H1 (cell line): ENCODE data around the gene UFD1. TPM values are rescaled to one million over a fixed set of nuclear protein-coding genes. Genes with fewer than 3 reads are reported as not detected.

ENCODE experiments used
- CTCF ChIA-PET: fragments of 300-600 bp; sonication (Branson Sonifier 250); formaldehyde crosslinking; loops from one replicate; lab custom pipeline; 2021; ENCODE audit not compliant: partially characterized antibody; lab: Charles Lee
- POLR2A ChIA-PET: fragments of 300-600 bp; sonication (Branson Sonifier 250); formaldehyde crosslinking; loops from one replicate; lab custom pipeline; 2021; ENCODE audit warnings: inconsistent platforms; ENCODE audit not compliant: partially characterized antibody; lab: Charles Lee
- DNase-seq, 2 experiments: peaks; one replicate each; pipeline versions ENCODE4 v3.0.0 to v3.0.0-alpha.2; 2010 to 2022; ENCODE audit warnings: low spot score in 2 of 2, low read depth in 1 of 2, mixed read lengths in 1 of 2
- FAIRE-seq: peaks from 2 replicates; lab custom pipeline; 2011; peaks lifted over from hg19 to GRCh38; lab: Jason Lieb, UNC
- H2AFZ ChIP-seq: 2 replicates; pipeline ENCODE4 v1.8.1; 2012; ENCODE audit warnings: low read length, inconsistent platforms
- H2AK5ac ChIP-seq: 2 replicates; pipeline ENCODE4 v1.6.1; 2013; ENCODE audit warnings: low read depth, low read length
- H2BK120ac ChIP-seq: replicated peaks from 2 replicates; pipeline ENCODE3; 2013; ENCODE audit warnings: low read depth, low read length, inconsistent platforms
- H2BK12ac ChIP-seq: 2 replicates; pipeline ENCODE4 v1.6.1; 2013; ENCODE audit warnings: low read depth, low read length
- H2BK15ac ChIP-seq: 2 replicates; pipeline ENCODE4 v1.6.1; 2013; ENCODE audit warnings: low read length
- H2BK20ac ChIP-seq: 2 replicates; pipeline ENCODE4 v1.6.1; 2013; ENCODE audit warnings: low read length
- H2BK5ac ChIP-seq: 2 replicates; pipeline ENCODE4 v1.6.1; 2013; ENCODE audit warnings: low read depth, low read length
- H3K14ac ChIP-seq: 2 replicates; pipeline ENCODE4 v1.6.1; 2013; ENCODE audit warnings: inconsistent platforms; ENCODE audit not compliant: insufficient read length
- H3K18ac ChIP-seq: 2 replicates; pipeline ENCODE4 v1.6.1; 2013; ENCODE audit warnings: low read length; ENCODE audit errors: extremely low read depth
- H3K23ac ChIP-seq: 2 replicates; pipeline ENCODE4 v1.6.1; 2013; ENCODE audit warnings: inconsistent platforms; ENCODE audit not compliant: insufficient read length
- H3K23me2 ChIP-seq: 2 replicates; pipeline ENCODE4 v1.6.1; 2013; ENCODE audit warnings: low read depth, low read length
- H3K27ac ChIP-seq: 2 replicates; pipeline ENCODE4 v1.6.1; 2011; ENCODE audit warnings: low read depth, low read length, inconsistent platforms
- H3K27me3 ChIP-seq, 4 experiments: replicated peaks in 1 of 4; 1 replicate in 1 of 4; 2 replicates in 3 of 4; pipeline versions ENCODE4 v1.6.1 to v1.8.1; 2011 to 2013; ENCODE audit warnings: low read length in 3 of 4, mild to moderate bottlenecking in 3 of 4, inconsistent platforms in 2 of 4, mixed read lengths in 2 of 4, moderate library complexity in 1 of 4; ENCODE audit not compliant: control insufficient read depth in 3 of 4, insufficient read depth in 3 of 4; ENCODE audit errors: extremely low read depth in 1 of 4
- H3K36me3 ChIP-seq, 4 experiments: 2 replicates each; pipeline versions ENCODE4 v1.6.1 to v1.8.1; 2011 to 2013; ENCODE audit warnings: mild to moderate bottlenecking in 4 of 4, low read length in 3 of 4, moderate library complexity in 2 of 4, control low read depth in 1 of 4, inconsistent platforms in 1 of 4; ENCODE audit not compliant: insufficient read depth in 4 of 4, control insufficient read depth in 2 of 4
- H3K4ac ChIP-seq: replicated peaks from 2 replicates; pipeline ENCODE3; 2013; ENCODE audit warnings: low read length, low read depth, mixed read lengths, inconsistent platforms; ENCODE audit not compliant: insufficient read length
- H3K4me1 ChIP-seq, 4 experiments: replicated peaks in 1 of 4; 1 replicate in 1 of 4; 2 replicates in 3 of 4; pipeline versions ENCODE4 v1.6.1 to v1.8.1; 2011 to 2013; ENCODE audit warnings: low read length in 3 of 4, inconsistent platforms in 2 of 4, mixed read lengths in 1 of 4; ENCODE audit not compliant: insufficient read depth in 4 of 4, control insufficient read depth in 3 of 4
- H3K4me2 ChIP-seq, 2 experiments: 2 replicates each; pipeline versions ENCODE4 v1.6.1 to v1.8.1; 2011 to 2013; ENCODE audit warnings: low read depth in 2 of 2, low read length in 2 of 2, control low read depth in 1 of 2, inconsistent platforms in 1 of 2, mild to moderate bottlenecking in 1 of 2; ENCODE audit not compliant: insufficient read depth in 1 of 2
- H3K4me3 ChIP-seq, 4 experiments: fragments of 200-600, 300-600 bp in 1 of 4; sonication (generic), shearing (Covaris generic), sonication (Bioruptor Twin) in 1 of 4; 2 replicates each; pipeline versions ENCODE4 v1.5.1 to v1.8.1; 2011 to 2016; ENCODE audit warnings: low read length in 4 of 4, low read depth in 3 of 4, control low read depth in 2 of 4, inconsistent platforms in 2 of 4, mild to moderate bottlenecking in 2 of 4, mixed read lengths in 1 of 4, moderate library complexity in 1 of 4; ENCODE audit not compliant: insufficient read depth in 2 of 4; ENCODE audit errors: extremely low read depth in 1 of 4
- H3K56ac ChIP-seq: replicated peaks from 2 replicates; pipeline ENCODE3; 2013; ENCODE audit warnings: low read depth, mild to moderate bottlenecking, mixed read lengths, low read length, inconsistent platforms; ENCODE audit not compliant: insufficient read length
- H3K79me1 ChIP-seq: 2 replicates; pipeline ENCODE4 v1.6.1; 2013; ENCODE audit warnings: low read depth, low read length, control low read depth
- H3K79me2 ChIP-seq, 2 experiments: 2 replicates each; pipeline versions ENCODE4 v1.6.1 to v1.8.1; 2012 to 2013; ENCODE audit warnings: low read length in 2 of 2, mild to moderate bottlenecking in 2 of 2, inconsistent platforms in 1 of 2; ENCODE audit not compliant: insufficient read depth in 2 of 2, control insufficient read depth in 1 of 2
- H3K9ac ChIP-seq, 4 experiments: replicated peaks in 1 of 4; 1 replicate in 1 of 4; 2 replicates in 3 of 4; pipeline versions ENCODE4 v1.6.1 to v1.8.1; 2011 to 2013; ENCODE audit warnings: low read depth in 3 of 4, low read length in 3 of 4, control low read depth in 2 of 4, mild to moderate bottlenecking in 2 of 4, moderate library complexity in 2 of 4, inconsistent platforms in 1 of 4; ENCODE audit errors: extremely low read depth in 1 of 4
- H3K9me3 ChIP-seq, 2 experiments: 2 replicates each; pipeline versions ENCODE4 v1.6.1 to v1.8.1; 2012 to 2013; ENCODE audit warnings: mild to moderate bottlenecking in 2 of 2, moderate library complexity in 2 of 2, control low read depth in 1 of 2, inconsistent platforms in 1 of 2, low read depth in 1 of 2, low read length in 1 of 2, mixed read lengths in 1 of 2; ENCODE audit not compliant: insufficient read depth in 2 of 2
- H4K20me1 ChIP-seq, 2 experiments: replicated peaks in 1 of 2; 2 replicates each; pipeline versions ENCODE3 to v1.8.1; 2011 to 2013; ENCODE audit warnings: inconsistent platforms in 2 of 2, low read length in 2 of 2, mild to moderate bottlenecking in 1 of 2; ENCODE audit not compliant: insufficient read depth in 2 of 2, control insufficient read depth in 1 of 2
- H4K5ac ChIP-seq: 2 replicates; pipeline ENCODE4 v1.6.1; 2013; ENCODE audit warnings: low read length, low read depth, mixed read lengths, inconsistent platforms; ENCODE audit not compliant: insufficient read length
- H4K8ac ChIP-seq: 2 replicates; pipeline ENCODE4 v1.8.0; 2013; ENCODE audit warnings: mild to moderate bottlenecking, moderate library complexity, low read length, inconsistent platforms; ENCODE audit not compliant: insufficient read depth; ENCODE audit errors: extremely low read depth
- H4K91ac ChIP-seq: replicated peaks from 2 replicates; pipeline ENCODE3; 2013; ENCODE audit warnings: low read length, mixed read lengths, inconsistent platforms; ENCODE audit not compliant: insufficient read length
- ATF3 ChIP-seq: IDR thresholded peaks from 2 replicates; pipeline ENCODE4 v1.6.1; 2011; ENCODE audit warnings: low read depth, mild to moderate bottlenecking, low read length; ENCODE audit not compliant: insufficient read depth
- EGR1 ChIP-seq: IDR thresholded peaks from 2 replicates; pipeline ENCODE4 v1.6.1; 2011; ENCODE audit warnings: low read depth, low read length, borderline replicate concordance
- EP300 ChIP-seq, 2 experiments: IDR thresholded peaks; 1 replicate in 1 of 2; 2 replicates in 1 of 2; pipeline ENCODE4 v1.6.1; 2011 to 2012; ENCODE audit warnings: low read depth in 2 of 2, low read length in 2 of 2, mild to moderate bottlenecking in 2 of 2, borderline replicate concordance in 1 of 2, inconsistent platforms in 1 of 2, moderate library complexity in 1 of 2
- GABPA ChIP-seq: IDR thresholded peaks from 2 replicates; pipeline ENCODE4 v1.6.1; 2011; ENCODE audit warnings: mild to moderate bottlenecking, low read length, moderate library complexity, borderline replicate concordance; ENCODE audit not compliant: insufficient read depth
- PHF8 ChIP-seq: fragments of 200-600 bp; sonication (generic); conservative IDR thresholded peaks from 2 replicates; pipeline ENCODE4 v1.7.1; 2012; ENCODE audit warnings: low read depth, mild to moderate bottlenecking, inconsistent platforms, low read length, moderate library complexity
- POLR2A ChIP-seq, 2 experiments: IDR thresholded peaks; 1 replicate in 1 of 2; 2 replicates in 1 of 2; pipeline ENCODE4 v1.6.1; 2011; ENCODE audit warnings: low read depth in 2 of 2, low read length in 2 of 2, mild to moderate bottlenecking in 2 of 2; ENCODE audit errors: control extremely low read depth in 1 of 2
- POLR2AphosphoS5 ChIP-seq: IDR thresholded peaks from 2 replicates; pipeline ENCODE4 v1.6.1; 2011; ENCODE audit warnings: low read depth, low read length
- RAD21 ChIP-seq, 2 experiments: IDR thresholded peaks in 1 of 2; conservative IDR thresholded peaks in 1 of 2; 2 replicates each; pipeline ENCODE4 v1.6.1; 2011; ENCODE audit warnings: low read depth in 2 of 2, low read length in 2 of 2, improper control_type of control experiment in 1 of 2, inconsistent platforms in 1 of 2, mild to moderate bottlenecking in 1 of 2, moderate library complexity in 1 of 2
- WGBS, 2 experiments: shearing (Covaris generic) in 1 of 2; methylation state at CpG; one replicate each; pipeline versions ENCODE4 v1.1.6 to v1.1.7; 2013 to 2015; ENCODE audit warnings: low lambda C conversion rate in 2 of 2, mixed read lengths in 2 of 2, inconsistent platforms in 1 of 2, low coverage in 1 of 2, missing lambda C conversion rate in 1 of 2; ENCODE audit not compliant: insufficient replicate concordance in 2 of 2, insufficient coverage in 1 of 2, insufficient read length in 1 of 2; ENCODE audit errors: extremely low coverage in 1 of 2, missing lambda C conversion rate in 1 of 2; 5-methylcytosine and 5-hydroxymethylcytosine counted together
- long read RNA-seq, 2 experiments: library from RNA in 1 of 2; library from capped mRNA in 1 of 2; stranded (forward); transcript quantifications; one replicate each; pipeline ENCODE4 v2.0.0, GENCODE V29; 2021; ENCODE audit warnings: inconsistent platforms in 1 of 2
- polyA minus RNA-seq, 3 experiments: library from RNA; depleted of rRNA, polyadenylated mRNA; stranded (reverse); fragments of >200 nt; gene quantifications; 1 replicate in 2 of 3; 2 replicates in 1 of 3; pipeline ENCODE4 v1.2.3, GENCODE V29; 2011
- polyA plus RNA-seq, 7 experiments: library from polyadenylated mRNA; depleted of rRNA in 3 of 7; stranded (reverse) in 5 of 7; unstranded in 2 of 7; fragments of >200 nt in 5 of 7; fragments of 200-250 nt in 2 of 7; gene quantifications; 1 replicate in 5 of 7; 2 replicates in 1 of 7; 4 replicates in 1 of 7; pipeline versions ENCODE4 v1.2.1 to v1.2.3, GENCODE V29; 2011 to 2013; ENCODE audit warnings: missing spikeins in 2 of 7, mixed read lengths in 2 of 7
- total RNA-seq: library from RNA; stranded (reverse); fragmentation: NEBNext Ultra II Directional; extraction: Animal tissue kit (Norgen Biotek cat#: 25700); gene quantifications from 2 replicates; pipeline ENCODE4 v1.2.1, GENCODE V29; 2021

Gene UFD1
- total RNA-seq: 67.5 and 74.6 TPM in 2 replicates
- polyA plus RNA-seq (2011; rRNA removed): 84.6 and 116 TPM in 2 replicates
- 95.6 TPM for polyA plus RNA-seq (2011; cell fraction: cytosol; rRNA removed)
- 104 TPM for polyA plus RNA-seq (2011; cell fraction: nucleus; rRNA removed)
- polyA plus RNA-seq (2012, experiment 1 of 2): 88.2 to 115 TPM (median 95.4 TPM) in 4 replicates
- polyA plus RNA-seq (2012, experiment 2 of 2): 64.2 TPM
- polyA plus RNA-seq (2013, experiment 1 of 2): 82.0 TPM
- 79.3 TPM for polyA plus RNA-seq (2013, experiment 2 of 2)
- 111 and 119 TPM in 2 replicates for polyA minus RNA-seq (2011; rRNA and poly(A)+ RNA removed)
- 24.9 TPM for polyA minus RNA-seq (2011; cell fraction: cytosol; rRNA and poly(A)+ RNA removed)
- 41.9 TPM for polyA minus RNA-seq (2011; cell fraction: nucleus; rRNA and poly(A)+ RNA removed)
- long read RNA-seq, experiment 1, transcript UFD1-201 (12 exons, 1,814 nt): major isoform, 43 of 71 reads
- long read RNA-seq, experiment 1, partial matches to known transcripts: 14 of 71 reads
- long read RNA-seq, experiment 1, other reads (novel, unspliced or antisense): 12 of 71 reads
- long read RNA-seq, experiment 2, transcript UFD1-201 (12 exons, 1,814 nt): major isoform, 215 of 258 reads
- long read RNA-seq, experiment 2, partial matches to known transcripts: 11 of 258 reads
- long read RNA-seq, experiment 2, other reads (novel, unspliced or antisense): 30 of 258 reads

GRCh38 chr22:19478901-19479354 lies at the start of gene UFD1:
Gene UFD1 (minus strand): TSS chr22:19479193. CDS start chr22:19479085, 108 bp downstream.
- Histone ChIP-seq H3K27me3 (no peaks in the 10 kb centered on the region), H2BK5ac (peak within 1 kb of the TSS; percentile 94), H3K23me2 (peaks cover 14% of the 10 kb centered on the region), H3K23ac (no peak within 1 kb of the TSS), H2BK120ac (peak within 1 kb of the TSS; percentile 72), H3K14ac (no peak within 1 kb of the TSS), H2AFZ (peak within 1 kb of the TSS; percentile 100), H2BK20ac (no peak within 1 kb of the TSS), H3K9ac (peak within 1 kb of the TSS; percentile 95 to 99 (median 97)), H3K4ac (peak within 1 kb of the TSS; percentile 58), H3K4me1 (peaks cover 0 to 8% (median 1%) of the 10 kb centered on the region in 4 experiments; a peak in 2 of 7 replicates), H3K4me2 (peak within 1 kb of the TSS; percentile 61 to 99), H4K8ac (peak within 1 kb of the TSS; percentile 98), H3K4me3 (peak within 1 kb of the TSS; percentile 87 to 99 (median 94)), H2BK12ac (peak within 1 kb of the TSS; percentile 94; the same call in 1 of the 2 replicates), H4K20me1 (peaks cover 0 to 11% of the 10 kb centered on the region in 2 experiments), H3K56ac (peak within 1 kb of the TSS; percentile 84), H3K9me3 (no peaks in the 10 kb centered on the region), H3K36me3 (peaks cover 4 to 14% (median 8%) of the 10 kb centered on the region in 4 experiments), H2AK5ac (no peak within 1 kb of the TSS), H4K5ac (peak within 1 kb of the TSS; percentile 97), H3K79me2 (peaks cover 3 to 48% of the 10 kb centered on the region in 2 experiments; a peak in 3 of 4 replicates), H2BK15ac (peak within 1 kb of the TSS; percentile 89; the same call in 1 of the 2 replicates), H4K91ac (peak within 1 kb of the TSS; percentile 38), H3K18ac (peak within 1 kb of the TSS; percentile 99), H3K27ac (peak within 1 kb of the TSS; percentile 100), H3K79me1 (peaks cover 5% of the 10 kb centered on the region)
- 0% methylated on average over 30 of the region's 42 CpGs; no CpG with 5 or more reads in 1 of the 2 experiments for WGBS, 2 experiments
- FAIRE-seq: no peak
- DNase-seq: peak in 1 of 2 experiments; percentile 88
- CTCF ChIA-PET: no interaction called here
- POLR2A ChIA-PET: interaction anchor here (0.6 to 3.7 kb wide), 24 partner anchors 10 to 363 kb away, joined by 3 to 33 read pairs (median 4); partner anchors contain the start of genes C22orf39, HIRA and MRPL40
- no peak; the same call in 1 of the 2 replicates for TF ChIP-seq POLR2AphosphoS5
- TF ChIP-seq EP300 (IDR thresholded peaks at IDR 0.05; ENCODE audit: borderline replicate concordance in 1 of 2, low read depth in 2 of 2, low read length in 2 of 2): peak in 1 of 2 experiments; percentile 99; a peak in 2 of 3 replicates
- no peak for TF ChIP-seq GABPA
- peak; percentile 75; the same call in 1 of the 2 replicates for TF ChIP-seq EGR1
- TF ChIP-seq ATF3: no peak
- peak; percentile 51; the same call in 1 of the 2 replicates for TF ChIP-seq PHF8
- peak in 1 of 2 experiments; percentile 50; a peak in 1 of 3 replicates for TF ChIP-seq POLR2A (IDR thresholded peaks at IDR 0.05; ENCODE audit: control extremely low read depth in 1 of 2, low read depth in 2 of 2, low read length in 2 of 2)
- no peak for TF ChIP-seq RAD21 (IDR thresholded peaks at IDR 0.05 in 1 of 2, conservative IDR thresholded peaks at IDR 0.05 in 1 of 2; ENCODE audit: low read depth in 2 of 2, low read length in 2 of 2)
